Fibroblast of gingiva (primary cell): ENCODE measurements around the gene COCH.
"Not testable (repeated sequence)": the region's sequence is repeated elsewhere in the genome, so short reads cannot be mapped to it uniquely, and the experiment has no call there.

Experiments
- DNase-seq: peaks from one replicate; pipeline ENCODE4 v3.0.0-alpha.2; 2011; ENCODE audit warnings: low read depth

COCH gene

GRCh38 chr14:30875788-30876053, 1.4 kb downstream of the COCH start:
- no peak for DNase-seq

GRCh38 chr14:30876692-30877091, 2.3 kb downstream of the COCH start:
- no peak for DNase-seq

DNA sequence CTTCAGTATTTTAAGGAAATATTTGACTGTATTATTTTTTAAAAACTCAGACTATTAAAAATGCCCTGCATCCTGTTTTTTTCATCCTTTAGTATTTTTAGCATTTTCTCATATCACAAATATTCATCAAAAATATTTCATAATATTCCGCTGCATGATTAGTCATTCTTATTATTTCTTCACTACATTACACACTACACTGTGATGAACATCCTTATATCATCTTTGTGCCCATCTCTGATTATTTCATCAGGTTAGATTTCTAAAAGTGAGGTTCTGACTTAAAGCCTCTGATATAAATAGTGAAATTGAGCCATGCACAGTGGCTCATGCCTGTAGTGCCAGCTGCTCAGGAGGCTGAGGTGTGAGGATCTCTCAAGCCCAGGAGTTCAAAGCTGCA, 8.1 kb downstream of the COCH start:
- peak; percentile 28 for DNase-seq

DNA sequence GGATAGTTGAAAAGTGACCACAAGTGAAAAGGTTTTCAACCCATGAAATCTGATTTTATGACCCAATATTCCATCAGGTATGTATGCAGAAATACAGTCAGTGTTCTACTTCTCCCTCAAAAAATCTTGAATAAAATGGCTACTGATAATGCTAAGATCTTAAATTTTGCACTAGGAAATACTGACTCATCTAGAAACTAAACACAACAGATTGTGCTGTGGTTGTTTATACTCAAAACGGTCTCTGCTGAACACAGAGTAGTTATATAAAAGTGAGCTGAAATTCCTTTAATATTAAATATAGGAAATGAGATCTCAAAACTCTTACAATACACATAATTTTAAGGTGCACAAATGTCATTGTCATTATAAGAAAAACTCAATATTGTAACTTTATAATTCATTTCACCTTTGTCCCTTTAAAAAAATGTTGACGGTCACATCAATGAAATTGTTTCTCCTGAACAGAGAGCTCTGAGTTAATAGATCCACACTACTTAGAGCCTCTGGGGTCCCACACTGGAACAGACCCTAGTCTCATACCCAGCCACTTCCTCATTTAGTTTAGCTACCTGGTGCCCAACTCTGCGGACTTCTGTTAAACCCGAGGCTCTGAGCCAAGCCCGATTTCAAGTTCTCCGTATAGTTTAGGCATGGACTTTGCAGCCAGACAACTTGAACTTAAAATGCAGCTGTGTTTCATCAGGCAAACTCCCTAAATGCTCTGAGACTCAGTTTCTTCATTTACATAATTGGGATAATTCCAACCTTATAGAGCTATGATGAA, 9.3 kb downstream of the COCH start:
- no peak for DNase-seq

DNA sequence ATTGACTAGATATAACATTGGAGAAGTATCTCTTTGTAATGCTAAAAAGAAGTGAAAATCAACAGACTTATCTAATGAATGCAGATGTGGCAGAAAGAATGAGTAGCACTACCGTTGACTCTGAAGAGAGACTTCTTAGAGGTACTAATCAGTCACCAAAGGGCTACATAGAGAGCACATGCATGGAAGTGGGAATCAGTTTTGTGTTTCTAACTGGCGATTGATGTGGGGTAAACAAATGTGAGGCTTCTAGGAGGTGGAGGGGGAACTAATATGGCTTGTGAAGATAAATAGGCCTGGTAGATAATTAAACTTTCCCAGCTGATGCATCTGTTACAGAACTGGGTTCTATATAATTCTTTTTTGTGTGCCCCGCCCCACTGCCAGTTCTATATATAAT, 10.5 kb downstream of the COCH start:
- no peak for DNase-seq

DNA sequence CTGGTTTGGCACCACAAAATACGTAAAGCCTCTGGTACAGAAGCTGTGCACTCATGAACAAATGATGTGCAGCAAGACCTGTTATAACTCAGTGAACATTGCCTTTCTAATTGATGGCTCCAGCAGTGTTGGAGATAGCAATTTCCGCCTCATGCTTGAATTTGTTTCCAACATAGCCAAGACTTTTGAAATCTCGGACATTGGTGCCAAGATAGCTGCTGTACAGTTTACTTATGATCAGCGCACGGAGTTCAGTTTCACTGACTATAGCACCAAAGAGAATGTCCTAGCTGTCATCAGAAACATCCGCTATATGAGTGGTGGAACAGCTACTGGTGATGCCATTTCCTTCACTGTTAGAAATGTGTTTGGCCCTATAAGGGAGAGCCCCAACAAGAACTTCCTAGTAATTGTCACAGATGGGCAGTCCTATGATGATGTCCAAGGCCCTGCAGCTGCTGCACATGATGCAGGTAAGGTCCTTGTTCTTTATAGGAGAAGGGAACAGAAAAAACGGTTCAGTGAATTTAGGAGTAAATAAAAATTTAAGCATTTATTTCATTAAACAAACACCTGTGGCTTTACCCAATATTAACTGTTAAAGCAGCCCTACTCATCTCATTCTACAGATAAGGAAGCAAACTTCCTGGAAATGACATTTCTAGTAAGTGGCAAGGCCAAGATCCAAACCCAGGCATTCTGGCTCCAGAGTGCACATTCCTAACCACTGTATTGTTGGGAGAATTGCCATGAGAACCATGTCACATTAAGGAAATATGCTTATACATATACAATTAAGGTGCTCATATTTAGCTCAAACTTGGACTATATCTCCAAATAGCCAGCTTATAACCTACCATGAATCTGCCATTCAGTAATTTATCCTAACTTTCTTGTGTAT, 11.7 kb downstream of the COCH start:
- peak; percentile 7 for DNase-seq

DNA sequence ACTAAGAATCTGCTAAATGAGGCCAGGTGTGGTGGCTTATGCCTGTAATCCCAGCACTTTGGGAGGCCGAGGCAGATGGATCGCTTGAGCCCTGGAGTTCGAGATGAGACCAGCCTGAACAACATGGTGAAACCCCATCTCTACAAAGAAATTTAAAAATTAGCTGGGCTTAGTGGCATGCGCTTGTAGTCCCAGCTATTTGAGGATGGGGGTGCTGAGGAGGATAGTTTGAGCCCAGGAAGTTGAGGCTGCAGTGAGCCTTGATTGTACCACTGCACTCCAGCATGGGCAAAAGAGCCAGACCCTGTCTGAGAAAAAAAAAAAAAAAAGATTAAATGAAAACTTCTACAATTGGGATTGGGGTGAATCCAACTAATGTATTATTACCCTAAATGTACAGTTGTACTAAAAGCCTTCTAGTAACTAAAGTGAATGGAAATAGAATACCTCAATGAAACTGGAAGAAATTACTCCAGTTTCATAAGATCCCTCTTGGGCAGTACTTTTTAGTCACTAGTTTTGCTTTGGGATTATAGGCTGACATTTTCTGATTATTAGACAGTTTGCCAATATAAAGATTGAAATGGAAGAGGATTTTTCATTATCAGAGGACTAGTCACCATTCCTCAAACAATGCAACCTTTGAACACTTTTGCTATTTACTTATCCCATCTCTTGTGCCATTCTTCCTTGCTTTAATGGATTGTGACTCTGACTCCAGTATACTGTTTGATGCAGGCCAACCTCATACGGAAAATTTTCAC, 14.3 kb downstream of the COCH start:
- no peak for DNase-seq

- no peak for DNase-seq
Measured at GRCh38 chr14:30889244-30889594, 14.9 kb downstream of the COCH start.

GRCh38 chr14:30893819-30894218, 19.5 kb downstream of the COCH start:
- no peak for DNase-seq

DNA sequence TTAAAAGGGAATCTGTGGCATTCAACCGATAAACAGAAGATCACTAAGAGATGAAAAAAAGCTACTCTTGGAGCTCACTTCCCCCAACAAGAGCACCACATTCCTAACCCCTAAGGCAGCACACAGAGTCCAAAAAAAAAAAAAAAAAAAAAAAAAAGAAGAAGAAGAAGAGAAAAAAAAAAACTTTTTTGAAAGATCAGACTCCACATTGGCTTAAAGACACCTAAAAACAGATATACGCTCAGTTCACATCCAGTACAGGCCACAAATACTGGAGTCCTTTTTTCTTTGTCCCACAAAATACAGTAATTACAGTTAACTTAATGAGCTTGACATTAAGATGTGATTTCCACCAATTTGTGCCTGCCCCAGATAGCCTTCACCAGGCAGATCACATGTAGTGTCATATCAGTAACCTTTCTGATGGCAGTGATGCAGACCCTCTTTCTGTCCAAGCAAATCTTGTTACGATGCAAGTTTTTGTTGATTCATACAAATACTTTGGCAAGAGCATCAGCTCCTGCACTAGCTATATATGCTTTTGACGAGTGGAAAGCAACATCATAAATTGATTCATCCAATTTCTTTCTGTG, 20.7 kb downstream of the COCH start:
- no peak for DNase-seq

GRCh38 chr14:30896435-30896834, 22.1 kb downstream of the COCH start:
- DNase-seq = no peak

GRCh38 chr14:30897121-30897520, 22.8 kb downstream of the COCH start:
- DNase-seq = not testable (repeated sequence)

DNA sequence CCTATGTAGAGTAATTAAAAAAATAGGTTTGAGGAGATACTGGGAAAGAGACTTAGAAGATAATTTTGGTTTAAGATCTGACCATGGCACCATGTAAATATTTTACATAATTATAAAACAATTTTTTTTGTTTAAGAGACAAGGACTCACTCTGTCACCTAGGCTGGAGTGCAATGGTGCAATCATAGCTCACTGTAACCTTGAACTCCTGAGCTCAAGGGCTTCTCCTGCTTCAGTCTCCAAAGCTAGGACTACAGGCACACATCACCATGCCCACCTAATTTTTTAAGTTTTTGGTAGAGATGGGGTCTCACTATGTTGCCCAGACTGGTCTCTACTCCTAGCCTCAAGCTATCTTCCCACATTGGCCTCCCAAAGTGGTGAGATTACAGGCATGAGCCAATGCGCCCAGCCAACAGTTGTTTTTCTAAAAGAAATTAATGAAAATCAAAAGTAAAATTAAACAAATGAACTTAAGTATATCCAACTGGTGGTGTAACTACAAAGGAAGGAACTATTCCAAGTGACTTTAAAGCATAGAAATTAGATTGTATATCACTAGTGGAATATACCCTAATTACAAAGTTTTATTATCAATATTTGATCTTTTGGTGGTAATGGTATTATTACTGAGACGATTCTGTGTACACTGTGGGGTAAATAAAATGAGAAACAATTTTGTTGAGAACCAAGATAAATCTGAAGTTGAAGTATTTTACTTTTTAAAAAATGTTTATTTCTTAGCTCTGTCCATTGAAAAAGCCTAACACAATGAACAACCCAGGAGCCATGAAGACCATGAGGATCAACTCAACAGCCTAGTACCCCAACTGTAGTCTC, 29.1 kb downstream of the COCH start:
- DNase-seq = no peak

GRCh38 chr14:30906752-30907658, 32.6 kb downstream of the COCH start:
- DNase-seq = peak; percentile 7

GRCh38 chr14:30907659-30908057, 33.3 kb downstream of the COCH start:
- DNase-seq = no peak

DNA sequence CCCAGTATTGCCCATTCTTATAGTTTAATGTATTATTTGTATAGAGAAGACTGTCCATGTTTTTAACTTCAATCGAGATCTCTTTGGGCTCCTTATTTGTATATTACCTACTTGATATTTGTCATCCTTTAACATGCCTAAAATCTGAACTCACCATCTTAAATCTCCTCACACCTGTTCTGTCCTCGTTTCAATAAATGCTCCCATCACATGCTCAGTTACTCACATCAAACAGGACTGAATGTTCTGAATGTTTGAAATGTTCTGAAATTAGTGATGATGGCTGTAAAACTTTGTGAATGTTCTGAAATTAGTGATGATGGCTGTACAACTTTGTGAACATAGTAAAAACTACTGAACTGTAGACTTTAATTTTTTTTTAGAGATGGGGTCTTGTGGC, 34.5 kb downstream of the COCH start:
- no peak for DNase-seq

GRCh38 chr14:30914812-30915211, 40.5 kb downstream of the COCH start:
- no peak for DNase-seq

GRCh38 chr14:30915596-30915995, 41.2 kb downstream of the COCH start:
- DNase-seq = no peak

DNA sequence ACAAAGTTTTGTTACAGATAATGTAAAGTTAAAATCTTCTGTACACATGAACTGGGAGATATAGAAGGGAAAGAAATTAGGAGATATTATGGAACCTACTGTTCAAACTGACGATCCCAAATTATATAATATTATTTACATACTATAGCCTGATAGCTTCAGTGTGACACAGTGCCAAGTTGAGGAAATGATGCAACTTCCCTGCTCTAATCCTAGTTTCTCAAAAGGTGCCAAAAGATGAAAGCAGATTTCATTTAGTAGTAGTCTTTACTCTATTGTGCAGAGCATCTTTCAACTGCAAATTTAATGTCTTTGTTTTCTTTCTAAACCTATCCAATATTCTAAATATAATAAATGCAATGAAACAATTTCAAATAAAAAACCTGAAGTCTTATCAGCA, 46.9 kb downstream of the COCH start:
- no peak for DNase-seq

- no peak for DNase-seq
Measured at GRCh38 chr14:30921788-30922187, 47.4 kb downstream of the COCH start.

GRCh38 chr14:30925254-30925653, 50.9 kb downstream of the COCH start:
- no peak for DNase-seq
